Activated CD8-positive, alpha-beta T cell treated with anti-CD3 and anti-CD28 coated beads for 36 hours (primary cell): ENCODE results near the gene NXN. TPM values are rescaled to one million over a fixed set of nuclear protein-coding genes. Genes with fewer than 3 reads are reported as not detected.
"Not testable (repeated sequence)": the region's sequence is repeated elsewhere in the genome, so short reads cannot be mapped to it uniquely, and the experiment has no call there.

Source experiments
- ATAC-seq: fragments of 200-7000 bp; cut with Tn5 transposase; one replicate; pipeline ENCODE4 v1.10.0; 2021; ENCODE audit warnings: mild to moderate bottlenecking, moderate library complexity
- CTCF ChIA-PET: fragments of 350-600 bp; sonication (Branson Sonifier 250); formaldehyde crosslinking; loops from one replicate; lab custom pipeline; 2021; ENCODE audit warnings: antibody characterized with exemption; lab: Charles Lee
- POLR2A ChIA-PET: fragments of 350-600 bp; sonication (Branson Sonifier 250); formaldehyde crosslinking; loops from one replicate; lab custom pipeline; 2021; ENCODE audit warnings: antibody characterized with exemption; lab: Charles Lee
- DNase-seq: peaks from one replicate; pipeline ENCODE4 v3.0.0-alpha.2; 2020
- H3K27ac Mint-ChIP-seq: one replicate; pipeline ENCODE4 v1.8.0; 2021; ENCODE audit warnings: mild to moderate bottlenecking, mixed read lengths
- H3K27me3 Mint-ChIP-seq: one replicate; pipeline ENCODE4 v1.8.0; 2021; ENCODE audit warnings: mixed read lengths
- H3K36me3 Mint-ChIP-seq: one replicate; pipeline ENCODE4 v1.8.0; 2021; ENCODE audit warnings: low read depth, mixed read lengths
- H3K4me1 Mint-ChIP-seq: one replicate; pipeline ENCODE4 v1.8.0; 2021; ENCODE audit warnings: low read depth, mixed read lengths
- H3K4me3 Mint-ChIP-seq: one replicate; pipeline ENCODE4 v1.8.0; 2021; ENCODE audit warnings: mild to moderate bottlenecking, moderate library complexity, mixed read lengths
- H3K9me3 Mint-ChIP-seq: one replicate; pipeline ENCODE4 v1.8.0; 2021; ENCODE audit warnings: mixed read lengths
- CTCF ChIP-seq: fragments of 200-600 bp; IDR thresholded peaks from one replicate; pipeline ENCODE4 v1.8.0; 2022; ENCODE audit warnings: antibody characterized with exemption, mild to moderate bottlenecking
- intact Hi-C: fragments of 100-400 bp; cut with micrococcal nuclease; formaldehyde crosslinking; loops from one replicate; pipeline ENCODE4 v1.10.0; 2022
- total RNA-seq, 2 experiments: library from RNA; stranded (reverse); gene quantifications; one replicate each; pipeline ENCODE4 v1.2.3, GENCODE V29; 2021

Gene NXN
- total RNA-seq, 2 experiments from 2014 or later: 1.2 to 1.4 TPM

GRCh38 chr17:977166-977565, 2.4 kb downstream of the NXN start:
- ChIA-PET POLR2A (interaction anchor here (1.1 kb wide), 1 partner anchor 20 kb away, joined by 4 read pairs; the partner anchor contains the start of gene TIMM22), CTCF (interaction anchor here (1.1 kb wide), 1 partner anchor 79 kb away, joined by 4 read pairs; no protein-coding TSS in a partner anchor)
- no peak for DNase-seq
- no peak overlapping the region for H3K27ac Mint-ChIP-seq
- ATAC-seq: no peak
- TF ChIP-seq CTCF: no peak
- no peaks in the 10 kb centered on the region for H3K9me3 Mint-ChIP-seq
- H3K36me3 Mint-ChIP-seq: no peaks in the 10 kb centered on the region
- peaks cover 11% of the 10 kb centered on the region for H3K4me1 Mint-ChIP-seq
- H3K4me3 Mint-ChIP-seq: no peak overlapping the region
- peaks cover 33% of the 10 kb centered on the region for H3K27me3 Mint-ChIP-seq
- intact Hi-C loops: loop anchor here (5.0 kb wide), 1 partner anchor 180 kb away; no protein-coding TSS in a partner anchor

- DNase-seq (no peak), ATAC-seq (no peak)
- TF ChIP-seq CTCF: no peak
- peaks cover 11% of the 10 kb centered on the region for H3K4me1 Mint-ChIP-seq
- peaks cover 33% of the 10 kb centered on the region for H3K27me3 Mint-ChIP-seq
- H3K36me3 Mint-ChIP-seq: no peaks in the 10 kb centered on the region
- intact Hi-C loops: loop anchor here (5.0 kb wide), 1 partner anchor 179 kb away; no protein-coding TSS in a partner anchor
- H3K4me3 Mint-ChIP-seq: no peak overlapping the region
- CTCF ChIA-PET: no interaction called here
- no peaks in the 10 kb centered on the region for H3K9me3 Mint-ChIP-seq
- POLR2A ChIA-PET: no interaction called here
- no peak overlapping the region for H3K27ac Mint-ChIP-seq
These were observed 3.3 kb downstream of the NXN start for GRCh38 chr17:976312-976711.

- no peaks in the 10 kb centered on the region for H3K36me3 Mint-ChIP-seq
- H3K4me3 Mint-ChIP-seq: no peak overlapping the region
- peaks cover 36% of the 10 kb centered on the region for H3K27me3 Mint-ChIP-seq
These were observed 4.1 kb downstream of the NXN start for GRCh38 chr17:975371-975915.

GRCh38 chr17:974778-975177, 4.8 kb downstream of the NXN start:
- CTCF ChIA-PET, H3K4me1 Mint-ChIP-seq, H3K4me3 Mint-ChIP-seq, H3K27ac Mint-ChIP-seq, DNase-seq, H3K36me3 Mint-ChIP-seq, ATAC-seq, H3K9me3 Mint-ChIP-seq: not testable (repeated sequence)
- peaks cover 40% of the 10 kb centered on the region for H3K27me3 Mint-ChIP-seq
- POLR2A ChIA-PET: interaction anchor here (0.7 kb wide), 1 partner anchor 131 kb away, joined by 4 read pairs; no protein-coding TSS in a partner anchor
- intact Hi-C loops: loop anchor here (5.0 kb wide), 1 partner anchor 177 kb away; no protein-coding TSS in a partner anchor

More at GRCh38 chr17:975371-975915, 4.1 kb downstream of the NXN start:
- DNase-seq: no peak
- Mint-ChIP-seq H3K9me3 (no peaks in the 10 kb centered on the region), H3K4me1 (peaks cover 8% of the 10 kb centered on the region), H3K27ac (no peak overlapping the region)
- intact Hi-C loops: loop anchor here (5.0 kb wide), 1 partner anchor 178 kb away; no protein-coding TSS in a partner anchor
- CTCF ChIA-PET: no interaction called here
- ATAC-seq: no peak
- no peak for TF ChIP-seq CTCF
- POLR2A ChIA-PET: no interaction called here

- Mint-ChIP-seq H3K36me3 (no peaks in the 10 kb centered on the region), H3K4me3 (no peak overlapping the region), H3K27me3 (peaks cover 50% of the 10 kb centered on the region), H3K4me1 (peaks cover 2% of the 10 kb centered on the region), H3K9me3 (no peaks in the 10 kb centered on the region), H3K27ac (no peak overlapping the region)
- CTCF ChIA-PET: interaction anchor here (0.7 to 1.0 kb wide), 2 partner anchors 93 to 147 kb away, joined by 3 read pairs; no protein-coding TSS in a partner anchor
- POLR2A ChIA-PET: interaction anchor here (1.1 kb wide), 1 partner anchor 135 kb away, joined by 6 read pairs; no protein-coding TSS in a partner anchor
- no peak for TF ChIP-seq CTCF
- no peak for ATAC-seq
- intact Hi-C loops: no loop called here
- no peak for DNase-seq
These were observed 6.5 kb downstream of the NXN start for GRCh38 chr17:973053-973452.

- H3K9me3 Mint-ChIP-seq, H3K4me3 Mint-ChIP-seq, H3K36me3 Mint-ChIP-seq, ATAC-seq, POLR2A ChIA-PET, DNase-seq, H3K4me1 Mint-ChIP-seq, H3K27ac Mint-ChIP-seq, intact Hi-C loops: not testable (repeated sequence)
- CTCF ChIA-PET: interaction anchor here (1.2 kb wide), 1 partner anchor 92 kb away, joined by 4 read pairs; no protein-coding TSS in a partner anchor
- H3K27me3 Mint-ChIP-seq: peaks cover 45% of the 10 kb centered on the region
These were observed 7.7 kb downstream of the NXN start for GRCh38 chr17:971861-972260.
